Peyer's patch (tissue), 4 donors: ENCODE measurements around the gene ZNF285.

Source experiments
- CTCF ChIP-seq, 6 experiments: fragments of 450-650 bp in 4 of 6; fragments of 200-600 bp in 2 of 6; sonication (generic) in 1 of 6; IDR thresholded peaks; one replicate each; pipeline ENCODE4 v1.5.1; 2017 to 2019; ENCODE audit warnings: antibody characterized with exemption in 6 of 6, mild to moderate bottlenecking in 3 of 6, moderate library complexity in 1 of 6
- POLR2A ChIP-seq, 2 donors: fragments of 450-650 bp; IDR thresholded peaks; one replicate each; pipeline ENCODE4 v1.5.1; 2017; ENCODE audit warnings: antibody characterized with exemption in 2 of 2, mild to moderate bottlenecking in 2 of 2, moderate library complexity in 2 of 2

- TF ChIP-seq CTCF (IDR thresholded peaks at IDR 0.05), result no peak
- no peak for TF ChIP-seq POLR2A (IDR thresholded peaks at IDR 0.05)
These were observed 54.9 kb downstream of the ZNF285 start for GRCh38 chr19:44346556-44346955.
